ENCODE measurements around the gene PRKCG. TPM values are rescaled to one million over a fixed set of nuclear protein-coding genes. Genes with fewer than 3 reads are reported as not detected.
A peak's percentile ranks its signal among the peaks of the same experiment; 100 is the strongest.

PRKCG gene
- total RNA-seq, 1 donor from 2014 or later, result 0.51 TPM

DNA sequence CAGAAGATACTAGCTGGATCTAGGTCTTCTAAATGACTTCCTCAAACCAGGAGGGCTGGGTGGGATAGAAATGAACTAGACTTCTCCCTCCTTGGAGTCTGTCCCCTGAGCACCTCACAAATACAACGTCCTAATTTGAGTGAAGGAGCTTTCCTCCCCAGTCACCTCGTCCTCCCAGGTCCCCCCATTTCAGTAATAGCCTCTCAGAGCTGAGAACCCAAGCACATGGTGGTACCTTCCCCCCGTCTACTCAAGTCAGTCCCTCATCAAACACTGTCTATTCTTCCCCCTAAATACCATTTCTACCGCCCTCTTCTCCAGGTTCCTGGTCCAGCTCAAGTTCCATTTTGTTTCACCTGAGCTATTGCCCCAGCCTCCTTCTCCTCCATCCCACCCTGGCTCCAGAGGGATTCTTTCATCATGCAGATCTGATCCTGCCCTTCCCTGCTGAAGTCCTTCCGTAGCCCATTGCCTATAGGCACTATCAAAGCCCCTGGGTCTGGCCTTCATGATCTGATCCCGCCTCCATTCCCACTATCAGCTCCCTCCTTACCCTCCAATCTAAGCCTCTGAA lies 5.3 kb upstream of the PRKCG start:
- peaks cover 10% of the 10 kb centered on the region for H3K79me2 ChIP-seq (ENCODE audit: low read depth)
- peaks cover 3% of the 10 kb centered on the region for H3K27me3 Mint-ChIP-seq (ENCODE audit: insufficient read depth, low read depth)
- no peak overlapping the region for H3K9ac ChIP-seq
- no peak overlapping the region for H3K27ac ChIP-seq
- H2AFZ ChIP-seq (replicated peaks), result no peak overlapping the region
- no peaks in the 10 kb centered on the region for H3K9me3 ChIP-seq (ENCODE audit: low read depth)
- H3K27ac Mint-ChIP-seq, result no peak overlapping the region
- peaks cover 25% of the 10 kb centered on the region for H3K36me3 Mint-ChIP-seq
- H4K20me1 ChIP-seq (ENCODE audit: low read depth), result peaks cover 12% of the 10 kb centered on the region
- no peak overlapping the region for H3K4me3 ChIP-seq
- TF ChIP-seq EZH2phosphoT487 (IDR thresholded peaks at IDR 0.05), result no peak
- peaks cover 5% of the 10 kb centered on the region for H3K4me1 ChIP-seq
- H3K36me3 ChIP-seq, result no peaks in the 10 kb centered on the region
- no peak overlapping the region for H3K4me2 ChIP-seq
- H3K4me3 Mint-ChIP-seq, result peak overlapping the region; percentile 34
- no peaks in the 10 kb centered on the region for H3K9me3 Mint-ChIP-seq
- H3F3A ChIP-seq (ENCODE audit: low read depth), result peaks cover 18% of the 10 kb centered on the region
- H3K4me1 Mint-ChIP-seq, result peaks cover 9% of the 10 kb centered on the region
- DNase-seq (ENCODE audit: low spot score), result no peak
- H3K27me3 ChIP-seq, result peaks cover 5% of the 10 kb centered on the region

DNA sequence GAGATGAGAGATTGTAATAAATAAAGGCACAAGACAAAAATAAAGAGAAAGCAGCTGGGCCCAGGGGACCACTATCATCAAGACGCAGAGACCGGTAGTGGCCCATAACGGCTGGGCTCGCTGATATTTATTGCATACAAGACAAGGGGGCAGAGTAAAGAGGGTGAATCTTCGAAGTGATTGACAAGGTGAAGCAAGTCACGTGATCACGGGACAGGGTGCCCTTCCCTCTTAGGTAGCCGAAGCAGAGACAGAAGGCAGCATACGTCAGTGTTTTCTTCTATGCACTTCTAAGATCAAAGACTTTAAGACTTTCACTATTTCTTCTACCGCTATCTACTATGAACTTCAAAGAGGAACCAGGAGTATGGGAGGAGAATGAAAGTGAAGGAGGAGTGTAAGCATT lies 4.6 kb upstream of the PRKCG start:
- H3K4me3 ChIP-seq, result no peak overlapping the region
- H3K27me3 ChIP-seq, result peaks cover 9% of the 10 kb centered on the region
- H3K4me1 Mint-ChIP-seq, result peaks cover 9% of the 10 kb centered on the region
- H3K9ac ChIP-seq, result no peak overlapping the region
- no peaks in the 10 kb centered on the region for H3K9me3 ChIP-seq (ENCODE audit: low read depth)
- no peaks in the 10 kb centered on the region for H3K9me3 Mint-ChIP-seq
- H4K20me1 ChIP-seq (ENCODE audit: low read depth), result peaks cover 11% of the 10 kb centered on the region
- H3K4me3 Mint-ChIP-seq, result peak overlapping the region; percentile 34
- H3K79me2 ChIP-seq (ENCODE audit: low read depth), result peaks cover 4% of the 10 kb centered on the region
- H3F3A ChIP-seq (ENCODE audit: low read depth), result peaks cover 22% of the 10 kb centered on the region
- no peak overlapping the region for H2AFZ ChIP-seq (replicated peaks)
- no peak overlapping the region for H3K27ac ChIP-seq
- H3K27ac Mint-ChIP-seq, result peak overlapping the region; percentile 9
- peaks cover 25% of the 10 kb centered on the region for H3K36me3 Mint-ChIP-seq
- peaks cover 3% of the 10 kb centered on the region for H3K27me3 Mint-ChIP-seq (ENCODE audit: insufficient read depth, low read depth)
- H3K4me1 ChIP-seq, result peaks cover 7% of the 10 kb centered on the region
- H3K36me3 ChIP-seq, result no peaks in the 10 kb centered on the region
- no peak for DNase-seq (ENCODE audit: low spot score)
- TF ChIP-seq EZH2 (IDR thresholded peaks at IDR 0.05), result no peak
- no peak for TF ChIP-seq EZH2phosphoT487 (IDR thresholded peaks at IDR 0.05)
- TF ChIP-seq, protein P1, sequence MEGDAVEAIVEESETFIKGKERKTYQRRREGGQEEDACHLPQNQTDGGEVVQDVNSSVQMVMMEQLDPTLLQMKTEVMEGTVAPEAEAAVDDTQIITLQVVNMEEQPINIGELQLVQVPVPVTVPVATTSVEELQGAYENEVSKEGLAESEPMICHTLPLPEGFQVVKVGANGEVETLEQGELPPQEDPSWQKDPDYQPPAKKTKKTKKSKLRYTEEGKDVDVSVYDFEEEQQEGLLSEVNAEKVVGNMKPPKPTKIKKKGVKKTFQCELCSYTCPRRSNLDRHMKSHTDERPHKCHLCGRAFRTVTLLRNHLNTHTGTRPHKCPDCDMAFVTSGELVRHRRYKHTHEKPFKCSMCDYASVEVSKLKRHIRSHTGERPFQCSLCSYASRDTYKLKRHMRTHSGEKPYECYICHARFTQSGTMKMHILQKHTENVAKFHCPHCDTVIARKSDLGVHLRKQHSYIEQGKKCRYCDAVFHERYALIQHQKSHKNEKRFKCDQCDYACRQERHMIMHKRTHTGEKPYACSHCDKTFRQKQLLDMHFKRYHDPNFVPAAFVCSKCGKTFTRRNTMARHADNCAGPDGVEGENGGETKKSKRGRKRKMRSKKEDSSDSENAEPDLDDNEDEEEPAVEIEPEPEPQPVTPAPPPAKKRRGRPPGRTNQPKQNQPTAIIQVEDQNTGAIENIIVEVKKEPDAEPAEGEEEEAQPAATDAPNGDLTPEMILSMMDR (IDR thresholded peaks at IDR 0.05), result no peak
- no peak overlapping the region for H3K4me2 ChIP-seq

DNA sequence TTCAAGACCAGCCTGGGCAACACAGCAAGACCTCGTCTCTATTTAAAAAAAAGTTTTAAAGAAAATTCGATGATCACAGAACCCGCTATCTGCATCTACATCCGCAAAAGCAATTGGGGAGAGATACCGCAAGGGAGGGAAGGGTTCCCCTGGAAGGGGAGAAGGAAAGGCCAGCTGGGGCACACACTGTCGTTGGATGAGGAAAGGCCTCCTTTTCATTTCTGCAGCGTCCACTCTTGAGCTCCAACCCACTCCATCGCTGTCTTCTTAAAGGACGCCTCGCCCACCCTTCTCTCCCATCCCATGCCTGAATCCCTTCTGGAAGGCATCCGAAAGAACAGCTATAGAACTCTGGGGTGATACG lies 3.2 kb upstream of the PRKCG start:
- Histone ChIP-seq H3K4me2 (peak overlapping the region; percentile 88), H3K79me2 (ENCODE audit: low read depth) (no peaks in the 10 kb centered on the region), H3K27me3 (peaks cover 23% of the 10 kb centered on the region), H3K27ac (no peak overlapping the region), H3K4me1 (peaks cover 21% of the 10 kb centered on the region), H3K36me3 (no peaks in the 10 kb centered on the region), H3K9me3 (ENCODE audit: low read depth) (no peaks in the 10 kb centered on the region), H4K20me1 (ENCODE audit: low read depth) (no peaks in the 10 kb centered on the region), H3K9ac (peak overlapping the region; percentile 49), H2AFZ (replicated peaks) (peak overlapping the region; percentile 20), H3F3A (ENCODE audit: low read depth) (peaks cover 31% of the 10 kb centered on the region), H3K4me3 (peak overlapping the region; percentile 63)
- no peak for DNase-seq (ENCODE audit: low spot score)
- Mint-ChIP-seq H3K36me3 (peaks cover 20% of the 10 kb centered on the region), H3K4me3 (no peak overlapping the region), H3K4me1 (peaks cover 12% of the 10 kb centered on the region), H3K27ac (peak overlapping the region; percentile 27), H3K27me3 (ENCODE audit: insufficient read depth, low read depth) (peaks cover 2% of the 10 kb centered on the region), H3K9me3 (no peaks in the 10 kb centered on the region)
- TF ChIP-seq EZH2 (IDR thresholded peaks at IDR 0.05) (no peak), EZH2phosphoT487 (IDR thresholded peaks at IDR 0.05) (no peak)
- TF ChIP-seq, protein P1 (IDR thresholded peaks at IDR 0.05), result no peak
